SK-N-SH treated with all-trans-retinoic acid at 6 μM for 48 hours (cell line): ENCODE measurements around the gene SYPL1.

Experiments
- ATAC-seq: fragments of 200-7000 bp; cut with Tn5 transposase; 3 replicates; pipeline ENCODE4 v1.9.1; 2020; ENCODE audit warnings: mild to moderate bottlenecking, moderate library complexity
- ARNTL ChIP-seq: fragments of 450-650 bp; formaldehyde crosslinking; IDR thresholded peaks from 2 replicates; pipeline ENCODE4 v1.5.0; 2020; ENCODE audit warnings: low read depth, mild to moderate bottlenecking, moderate library complexity, borderline replicate concordance
- BACH2 ChIP-seq: fragments of 250-450 bp; sonication (Bioruptor Pico); IDR thresholded peaks from 2 replicates; pipeline ENCODE4 v1.9.0; 2021; ENCODE audit warnings: mild to moderate bottlenecking, borderline replicate concordance
- CREB5 ChIP-seq: fragments of 250-450 bp; sonication (Bioruptor Pico); IDR thresholded peaks from 2 replicates; pipeline ENCODE4 v1.5.1; 2020; ENCODE audit warnings: low read depth, mild to moderate bottlenecking, moderate library complexity
- CSDC2 ChIP-seq: fragments of 250-450 bp; sonication (Bioruptor Pico); IDR thresholded peaks from 2 replicates; pipeline ENCODE4 v1.5.0; 2020; ENCODE audit warnings: mild to moderate bottlenecking, moderate library complexity
- ESRRG ChIP-seq: fragments of 250-450 bp; sonication (Bioruptor Pico); IDR thresholded peaks from 2 replicates; pipeline ENCODE4 v1.6.1; 2021; ENCODE audit warnings: mild to moderate bottlenecking
- ISL1 ChIP-seq: fragments of 250-450 bp; sonication (Bioruptor Pico); IDR thresholded peaks from 2 replicates; pipeline ENCODE4 v2.1.2; 2022; ENCODE audit warnings: mild to moderate bottlenecking, moderate library complexity
- OSR1 ChIP-seq: fragments of 250-450 bp; sonication (Bioruptor Pico); IDR thresholded peaks from 2 replicates; pipeline ENCODE4 v1.8.0; 2022; ENCODE audit warnings: moderate library complexity, mild to moderate bottlenecking, inconsistent platforms
- PATZ1 ChIP-seq: fragments of 250-450 bp; sonication (Bioruptor Pico); IDR thresholded peaks from 2 replicates; pipeline ENCODE4 v1.8.0; 2020; ENCODE audit warnings: mild to moderate bottlenecking, moderate library complexity, borderline replicate concordance
- PPARA ChIP-seq: fragments of 250-450 bp; sonication (Bioruptor Pico); IDR thresholded peaks from 2 replicates; pipeline ENCODE4 v1.5.0; 2020; ENCODE audit warnings: mild to moderate bottlenecking, borderline replicate concordance
- SNAI2 ChIP-seq: fragments of 250-450 bp; sonication (Bioruptor Pico); IDR thresholded peaks from 2 replicates; pipeline ENCODE4 v1.5.0; 2020; ENCODE audit warnings: mild to moderate bottlenecking, moderate library complexity
- TCF4 ChIP-seq: fragments of 250-450 bp; sonication (Bioruptor Pico); IDR thresholded peaks from 2 replicates; pipeline ENCODE4 v1.8.0; 2021; ENCODE audit warnings: mild to moderate bottlenecking, moderate library complexity, borderline replicate concordance
- TOX ChIP-seq: fragments of 250-450 bp; sonication (Bioruptor Pico); IDR thresholded peaks from 2 replicates; pipeline ENCODE4 v1.8.0; 2021; ENCODE audit warnings: mild to moderate bottlenecking, moderate library complexity, borderline replicate concordance
- TSHZ2 ChIP-seq: fragments of 250-450 bp; sonication (Bioruptor Pico); IDR thresholded peaks from 2 replicates; pipeline ENCODE4 v1.5.0; 2020; ENCODE audit warnings: mild to moderate bottlenecking, moderate library complexity
- ZC3H10 ChIP-seq: fragments of 250-450 bp; sonication (Bioruptor Pico); IDR thresholded peaks from 2 replicates; pipeline ENCODE4 v1.5.1; 2021; ENCODE audit warnings: mild to moderate bottlenecking, moderate library complexity
- ZFP3 ChIP-seq: fragments of 250-450 bp; sonication (Bioruptor Pico); IDR thresholded peaks from 2 replicates; pipeline ENCODE4 v1.5.0; 2020; ENCODE audit warnings: mild to moderate bottlenecking, moderate library complexity
- ZFP30 ChIP-seq: fragments of 450-650 bp; formaldehyde crosslinking; IDR thresholded peaks from 2 replicates; pipeline ENCODE4 v1.5.0; 2022; ENCODE audit warnings: mild to moderate bottlenecking, moderate library complexity
- ZNF565 ChIP-seq: fragments of 450-650 bp; formaldehyde crosslinking; conservative IDR thresholded peaks from 2 replicates; pipeline ENCODE4 v1.5.0; 2020; ENCODE audit warnings: low read depth, mild to moderate bottlenecking, moderate library complexity
- ZNF70 ChIP-seq: fragments of 450-650 bp; formaldehyde crosslinking; IDR thresholded peaks from 2 replicates; pipeline ENCODE4 v1.5.0; 2020; ENCODE audit warnings: mild to moderate bottlenecking, moderate library complexity

SYPL1 gene

GRCh38 chr7:106050002-106050745, 61.9 kb downstream of the SYPL1 start (continued):
- TF ChIP-seq PATZ1 (no peak), PPARA (CRISPR knock-in tag) (no peak), TOX (CRISPR knock-in tag) (no peak), ESRRG (no peak), BACH2 (CRISPR knock-in tag) (no peak), ZFP30 (CRISPR knock-in tag) (no peak), CSDC2 (CRISPR knock-in tag) (no peak), ARNTL (CRISPR knock-in tag) (no peak), ZFP3 (CRISPR knock-in tag) (no peak), OSR1 (CRISPR knock-in tag) (no peak), ZNF70 (CRISPR knock-in tag) (no peak), TCF4 (no peak)

GRCh38 chr7:106049139-106049752, 62.9 kb downstream of the SYPL1 start:
- ATAC-seq, result no peak
- no peak for TF ChIP-seq ISL1 (CRISPR knock-in tag)
- TF ChIP-seq, all 23 proteins: peak for 0

- no peak for ATAC-seq
These were observed 63.4 kb downstream of the SYPL1 start for GRCh38 chr7:106048706-106049020.

GRCh38 chr7:106047818-106048705, 64.0 kb downstream of the SYPL1 start:
- no peak for ATAC-seq

More at GRCh38 chr7:106048706-106049020, 63.4 kb downstream of the SYPL1 start:
- TF ChIP-seq ZC3H10 (CRISPR knock-in tag) (no peak), CREB5 (CRISPR knock-in tag) (no peak), ESRRG (no peak)
- TF ChIP-seq, all 23 proteins: peak for 0

More at GRCh38 chr7:106047818-106048705, 64.0 kb downstream of the SYPL1 start:
- TF ChIP-seq ZNF565 (CRISPR knock-in tag) (no peak), TSHZ2 (CRISPR knock-in tag) (no peak), ZNF70 (CRISPR knock-in tag) (no peak), SNAI2 (CRISPR knock-in tag) (no peak)
